HEK293 (cell line): Measurements from ENCODE around the gene DCST1.

Source experiments
- GLIS1 ChIP-seq: fragments of 450-650 bp; formaldehyde crosslinking; IDR thresholded peaks from 2 replicates; pipeline ENCODE4 v1.5.1; 2016; ENCODE audit warnings: missing biosample characterization, missing genetic modification characterization
- KLF1 ChIP-seq: fragments of 450-650 bp; formaldehyde crosslinking; IDR thresholded peaks from 2 replicates; pipeline ENCODE4 v1.5.1; 2016; ENCODE audit warnings: missing biosample characterization, missing genetic modification characterization
- KLF7 ChIP-seq: fragments of 450-650 bp; formaldehyde crosslinking; IDR thresholded peaks from 2 replicates; pipeline ENCODE4 v1.5.1; 2016; ENCODE audit warnings: missing biosample characterization, missing genetic modification characterization, borderline replicate concordance
- MYNN ChIP-seq: fragments of 450-650 bp; formaldehyde crosslinking; IDR thresholded peaks from 2 replicates; pipeline ENCODE4 v1.5.1; 2016; ENCODE audit warnings: missing biosample characterization, missing genetic modification characterization, borderline replicate concordance
- PRDM4 ChIP-seq: fragments of 450-650 bp; formaldehyde crosslinking; IDR thresholded peaks from 2 replicates; pipeline ENCODE4 v1.5.1; 2017; ENCODE audit warnings: missing biosample characterization, missing genetic modification characterization
- REPIN1 ChIP-seq: fragments of 450-650 bp; formaldehyde crosslinking; IDR thresholded peaks from 2 replicates; pipeline ENCODE4 v1.5.1; 2017; ENCODE audit warnings: missing biosample characterization, missing genetic modification characterization, low read depth
- SP2 ChIP-seq: fragments of 450-650 bp; formaldehyde crosslinking; IDR thresholded peaks from 2 replicates; pipeline ENCODE4 v1.5.1; 2016; ENCODE audit warnings: missing biosample characterization, missing genetic modification characterization
- SP7 ChIP-seq: fragments of 450-650 bp; formaldehyde crosslinking; IDR thresholded peaks from 2 replicates; pipeline ENCODE4 v1.5.1; 2016; ENCODE audit warnings: missing biosample characterization, missing genetic modification characterization
- ZBTB48 ChIP-seq: fragments of 450-650 bp; formaldehyde crosslinking; IDR thresholded peaks from 2 replicates; pipeline ENCODE4 v1.5.1; 2016; ENCODE audit warnings: missing biosample characterization, missing genetic modification characterization
- ZEB2 ChIP-seq: fragments of 450-650 bp; formaldehyde crosslinking; IDR thresholded peaks from 2 replicates; pipeline ENCODE4 v1.5.1; 2016; ENCODE audit warnings: missing biosample characterization, missing genetic modification characterization
- ZFP41 ChIP-seq: fragments of 450-650 bp; formaldehyde crosslinking; IDR thresholded peaks from 2 replicates; pipeline ENCODE4 v1.5.1; 2016; ENCODE audit warnings: missing biosample characterization, missing genetic modification characterization, borderline replicate concordance
- ZNF174 ChIP-seq: fragments of 450-650 bp; formaldehyde crosslinking; IDR thresholded peaks from 2 replicates; pipeline ENCODE4 v1.5.0; 2017; ENCODE audit warnings: missing biosample characterization, mild to moderate bottlenecking, missing genetic modification characterization
- ZNF211 ChIP-seq: fragments of 450-650 bp; formaldehyde crosslinking; IDR thresholded peaks from 2 replicates; pipeline ENCODE4 v1.5.1; 2016; ENCODE audit warnings: low read depth, missing biosample characterization, missing genetic modification characterization
- ZNF311 ChIP-seq: fragments of 450-650 bp; formaldehyde crosslinking; IDR thresholded peaks from 2 replicates; pipeline ENCODE4 v1.5.1; 2017; ENCODE audit warnings: missing biosample characterization, missing genetic modification characterization, borderline replicate concordance
- ZNF37A ChIP-seq: fragments of 450-650 bp; IDR thresholded peaks from 2 replicates; pipeline ENCODE4 v1.5.1; 2018; ENCODE audit warnings: missing biosample characterization, missing genetic modification characterization
- ZNF596 ChIP-seq: fragments of 450-650 bp; IDR thresholded peaks from 2 replicates; pipeline ENCODE4 v1.5.0; 2018; ENCODE audit warnings: missing biosample characterization, mild to moderate bottlenecking, missing genetic modification characterization, moderate library complexity
- ZNF639 ChIP-seq: fragments of 450-650 bp; formaldehyde crosslinking; IDR thresholded peaks from 2 replicates; pipeline ENCODE4 v1.5.1; 2016; ENCODE audit warnings: missing biosample characterization, missing genetic modification characterization
- ZNF660 ChIP-seq: fragments of 450-650 bp; IDR thresholded peaks from 2 replicates; pipeline ENCODE4 v1.5.1; 2018; ENCODE audit warnings: missing biosample characterization, mild to moderate bottlenecking, missing genetic modification characterization
- ZNF76 ChIP-seq: fragments of 450-650 bp; formaldehyde crosslinking; IDR thresholded peaks from 2 replicates; pipeline ENCODE4; 2016; ENCODE audit warnings: low read depth, missing biosample characterization, missing genetic modification characterization, borderline replicate concordance
- ZNF777 ChIP-seq: fragments of 450-650 bp; formaldehyde crosslinking; IDR thresholded peaks from 2 replicates; pipeline ENCODE4 v1.5.1; 2017; ENCODE audit warnings: missing biosample characterization, missing genetic modification characterization, borderline replicate concordance
- ZNF843 ChIP-seq: fragments of 450-650 bp; formaldehyde crosslinking; IDR thresholded peaks from 2 replicates; pipeline ENCODE4 v1.5.1; 2016; ENCODE audit warnings: missing biosample characterization, missing genetic modification characterization
- ZSCAN5A ChIP-seq: fragments of 450-650 bp; formaldehyde crosslinking; IDR thresholded peaks from 2 replicates; pipeline ENCODE4 v1.5.1; 2016; ENCODE audit warnings: missing biosample characterization, missing genetic modification characterization
- TF ChIP-seq, protein P1 (sequence below): fragments of 450-650 bp; formaldehyde crosslinking; IDR thresholded peaks from 2 replicates; pipeline ENCODE4 v1.5.1; 2017; ENCODE audit warnings: missing biosample characterization, missing genetic modification characterization
- TF ChIP-seq, protein P2 (sequence below): fragments of 450-650 bp; formaldehyde crosslinking; IDR thresholded peaks from 2 replicates; pipeline ENCODE4 v1.5.1; 2016; ENCODE audit warnings: missing biosample characterization, missing genetic modification characterization, low read depth
- TF ChIP-seq, protein P3 (sequence below): fragments of 450-650 bp; formaldehyde crosslinking; IDR thresholded peaks from 2 replicates; pipeline ENCODE4 v1.5.1; 2016; ENCODE audit warnings: missing biosample characterization, missing genetic modification characterization
- TF ChIP-seq, protein P4 (sequence below): fragments of 450-650 bp; formaldehyde crosslinking; IDR thresholded peaks from 2 replicates; pipeline ENCODE4 v1.5.1; 2016; ENCODE audit warnings: missing biosample characterization, missing genetic modification characterization

DCST1 gene

DNA sequence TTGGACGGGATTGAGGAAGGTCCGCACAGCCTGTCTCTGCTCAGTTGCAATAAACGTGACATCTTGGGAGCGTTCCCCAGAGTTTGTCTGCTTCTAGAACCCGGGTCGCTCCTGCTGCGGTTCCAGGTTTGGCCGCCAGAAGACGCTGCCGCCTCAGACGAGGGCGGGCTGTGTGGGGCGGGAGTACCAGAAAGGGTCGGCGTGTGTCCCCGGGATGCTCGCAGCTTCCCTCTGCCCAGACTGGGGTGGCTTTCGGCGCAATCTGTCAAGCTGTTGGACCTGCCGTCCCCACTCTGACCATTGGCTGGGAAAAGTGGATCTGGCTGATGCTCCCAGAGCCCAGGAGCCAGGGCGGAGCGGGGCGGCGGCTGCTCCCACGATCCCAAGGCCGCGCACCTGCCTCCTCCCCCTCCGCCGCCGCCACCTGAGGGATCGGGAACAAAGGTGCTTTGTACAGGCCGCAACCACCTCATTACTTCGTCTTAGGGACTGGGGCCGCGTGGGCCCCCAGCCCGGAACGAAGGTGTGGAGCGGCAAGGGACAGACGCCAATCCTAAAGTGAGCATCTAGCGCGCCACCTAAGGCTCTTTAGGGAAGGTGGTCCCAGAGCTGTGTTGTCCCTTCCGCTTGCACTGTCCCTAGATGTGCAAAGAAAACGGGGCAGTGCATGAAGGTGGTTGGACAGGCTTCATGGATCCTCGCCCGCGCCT, 29.2 kb downstream of the DCST1 start (continued):
- TF ChIP-seq ZNF639 (no peak), ZBTB48 (tag by site-specific recombination) (peak; percentile 100), ZNF843 (no peak), MYNN (no peak), REPIN1 (tag by site-specific recombination) (no peak), ZNF660 (tag by site-specific recombination) (0 out of 2 replicates have a peak, but pooled peaks have one; percentile 11), KLF1 (tag by site-specific recombination) (peak; percentile 65; the same call in 1 of the 2 replicates), ZNF211 (tag by site-specific recombination) (no peak), ZNF76 (tag by site-specific recombination) (no peak), ZEB2 (tag by site-specific recombination) (no peak; the same call in 1 of the 2 replicates), ZNF777 (tag by site-specific recombination) (no peak), ZSCAN5A (tag by site-specific recombination) (no peak), GLIS1 (tag by site-specific recombination) (peak; percentile 29; the same call in 1 of the 2 replicates), PRDM4 (tag by site-specific recombination) (peak; percentile 89), ZNF596 (tag by site-specific recombination) (no peak), KLF7 (tag by site-specific recombination) (0 out of 2 replicates have a peak, but pooled peaks have one; percentile 19), SP2 (peak; percentile 69), ZFP41 (tag by site-specific recombination) (no peak), ZNF311 (tag by site-specific recombination) (no peak), SP7 (tag by site-specific recombination) (peak; percentile 25; the same call in 1 of the 2 replicates), ZNF37A (no peak), ZNF174 (tag by site-specific recombination) (no peak)
- TF ChIP-seq, protein P1, sequence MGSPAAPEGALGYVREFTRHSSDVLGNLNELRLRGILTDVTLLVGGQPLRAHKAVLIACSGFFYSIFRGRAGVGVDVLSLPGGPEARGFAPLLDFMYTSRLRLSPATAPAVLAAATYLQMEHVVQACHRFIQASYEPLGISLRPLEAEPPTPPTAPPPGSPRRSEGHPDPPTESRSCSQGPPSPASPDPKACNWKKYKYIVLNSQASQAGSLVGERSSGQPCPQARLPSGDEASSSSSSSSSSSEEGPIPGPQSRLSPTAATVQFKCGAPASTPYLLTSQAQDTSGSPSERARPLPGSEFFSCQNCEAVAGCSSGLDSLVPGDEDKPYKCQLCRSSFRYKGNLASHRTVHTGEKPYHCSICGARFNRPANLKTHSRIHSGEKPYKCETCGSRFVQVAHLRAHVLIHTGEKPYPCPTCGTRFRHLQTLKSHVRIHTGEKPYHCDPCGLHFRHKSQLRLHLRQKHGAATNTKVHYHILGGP (tag by site-specific recombination), result no peak
- TF ChIP-seq, protein P2, sequence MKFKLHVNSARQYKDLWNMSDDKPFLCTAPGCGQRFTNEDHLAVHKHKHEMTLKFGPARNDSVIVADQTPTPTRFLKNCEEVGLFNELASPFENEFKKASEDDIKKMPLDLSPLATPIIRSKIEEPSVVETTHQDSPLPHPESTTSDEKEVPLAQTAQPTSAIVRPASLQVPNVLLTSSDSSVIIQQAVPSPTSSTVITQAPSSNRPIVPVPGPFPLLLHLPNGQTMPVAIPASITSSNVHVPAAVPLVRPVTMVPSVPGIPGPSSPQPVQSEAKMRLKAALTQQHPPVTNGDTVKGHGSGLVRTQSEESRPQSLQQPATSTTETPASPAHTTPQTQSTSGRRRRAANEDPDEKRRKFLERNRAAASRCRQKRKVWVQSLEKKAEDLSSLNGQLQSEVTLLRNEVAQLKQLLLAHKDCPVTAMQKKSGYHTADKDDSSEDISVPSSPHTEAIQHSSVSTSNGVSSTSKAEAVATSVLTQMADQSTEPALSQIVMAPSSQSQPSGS (tag by site-specific recombination), result no peak
- TF ChIP-seq, protein P3, sequence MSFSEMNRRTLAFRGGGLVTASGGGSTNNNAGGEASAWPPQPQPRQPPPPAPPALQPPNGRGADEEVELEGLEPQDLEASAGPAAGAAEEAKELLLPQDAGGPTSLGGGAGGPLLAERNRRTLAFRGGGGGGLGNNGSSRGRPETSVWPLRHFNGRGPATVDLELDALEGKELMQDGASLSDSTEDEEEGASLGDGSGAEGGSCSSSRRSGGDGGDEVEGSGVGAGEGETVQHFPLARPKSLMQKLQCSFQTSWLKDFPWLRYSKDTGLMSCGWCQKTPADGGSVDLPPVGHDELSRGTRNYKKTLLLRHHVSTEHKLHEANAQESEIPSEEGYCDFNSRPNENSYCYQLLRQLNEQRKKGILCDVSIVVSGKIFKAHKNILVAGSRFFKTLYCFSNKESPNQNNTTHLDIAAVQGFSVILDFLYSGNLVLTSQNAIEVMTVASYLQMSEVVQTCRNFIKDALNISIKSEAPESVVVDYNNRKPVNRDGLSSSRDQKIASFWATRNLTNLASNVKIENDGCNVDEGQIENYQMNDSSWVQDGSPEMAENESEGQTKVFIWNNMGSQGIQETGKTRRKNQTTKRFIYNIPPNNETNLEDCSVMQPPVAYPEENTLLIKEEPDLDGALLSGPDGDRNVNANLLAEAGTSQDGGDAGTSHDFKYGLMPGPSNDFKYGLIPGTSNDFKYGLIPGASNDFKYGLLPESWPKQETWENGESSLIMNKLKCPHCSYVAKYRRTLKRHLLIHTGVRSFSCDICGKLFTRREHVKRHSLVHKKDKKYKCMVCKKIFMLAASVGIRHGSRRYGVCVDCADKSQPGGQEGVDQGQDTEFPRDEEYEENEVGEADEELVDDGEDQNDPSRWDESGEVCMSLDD, result peak; percentile 46; the same call in 1 of the 2 replicates
- TF ChIP-seq, protein P4, sequence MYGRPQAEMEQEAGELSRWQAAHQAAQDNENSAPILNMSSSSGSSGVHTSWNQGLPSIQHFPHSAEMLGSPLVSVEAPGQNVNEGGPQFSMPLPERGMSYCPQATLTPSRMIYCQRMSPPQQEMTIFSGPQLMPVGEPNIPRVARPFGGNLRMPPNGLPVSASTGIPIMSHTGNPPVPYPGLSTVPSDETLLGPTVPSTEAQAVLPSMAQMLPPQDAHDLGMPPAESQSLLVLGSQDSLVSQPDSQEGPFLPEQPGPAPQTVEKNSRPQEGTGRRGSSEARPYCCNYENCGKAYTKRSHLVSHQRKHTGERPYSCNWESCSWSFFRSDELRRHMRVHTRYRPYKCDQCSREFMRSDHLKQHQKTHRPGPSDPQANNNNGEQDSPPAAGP (tag by site-specific recombination), result 0 out of 2 replicates have a peak, but pooled peaks have one; percentile 15
